Psoas muscle (tissue), 8 donors: ENCODE results near the gene UBE4A. TPM values are rescaled to one million over a fixed set of nuclear protein-coding genes. Genes with fewer than 3 reads are reported as not detected.

Experiments used
- ATAC-seq, 4 donors: fragments of 200-7000 bp; cut with Tn5 transposase; one replicate each; pipeline ENCODE4 v1.9.1; 2020; ENCODE audit warnings: moderate library complexity in 3 of 4, mild to moderate bottlenecking in 2 of 4
- DNase-seq, 2 donors: peaks; one replicate each; pipeline ENCODE4 v3.0.0-alpha.2; 2020
- H3K27ac ChIP-seq: fragments of 200-600 bp; one replicate; pipeline ENCODE4 v1.8.0; 2022
- H3K27me3 ChIP-seq, 3 donors: fragments of 200-600 bp in 1 of 3; one replicate each; pipeline versions ENCODE4 v1.6.1 to v1.8.0; 2013 to 2022; ENCODE audit warnings: low read length in 2 of 3, mild to moderate bottlenecking in 2 of 3, moderate library complexity in 1 of 3; ENCODE audit not compliant: insufficient read depth in 3 of 3
- H3K36me3 ChIP-seq, 2 donors: fragments of 200-600 bp in 1 of 2; one replicate each; pipeline versions ENCODE4 v1.6.1 to v1.8.0; 2013 to 2022; ENCODE audit warnings: low read depth in 1 of 2, mild to moderate bottlenecking in 1 of 2, moderate library complexity in 1 of 2; ENCODE audit not compliant: insufficient read depth in 1 of 2
- H3K4me1 ChIP-seq: fragments of 200-600 bp; one replicate; pipeline ENCODE4 v1.8.0; 2022
- H3K4me3 ChIP-seq: fragments of 200-600 bp; one replicate; pipeline ENCODE4 v1.8.0; 2022; ENCODE audit warnings: mild to moderate bottlenecking
- H3K9me3 ChIP-seq: fragments of 200-600 bp; one replicate; pipeline ENCODE4 v1.8.0; 2022
- WGBS, 3 donors: extraction: QIAGEN DNeasy Blood & Tissue Kit; methylation state at CpG; one replicate each; pipeline versions ENCODE4 v1.1.6 to v1.1.7; 2013; 5-methylcytosine and 5-hydroxymethylcytosine counted together
- intact Hi-C, 2 donors: fragments of 100-400 bp; cut with DNase I; formaldehyde crosslinking; loops; one replicate each; pipeline versions ENCODE4 v1.11.0 to v1.14.2; 2022
- long read RNA-seq, 2 donors: library from polyadenylated mRNA; unstranded; transcript quantifications; one replicate each; pipeline ENCODE4 v2.0.0, GENCODE V29; 2021
- polyA plus RNA-seq, 3 donors: library from polyadenylated mRNA; stranded (reverse); fragments of 200-250 nt; gene quantifications; one replicate each; pipeline ENCODE4 v1.2.3, GENCODE V29; 2013
- total RNA-seq, 4 donors: library from RNA; stranded (reverse); fragmentation: NEBNext Ultra II Directional in 2 of 4; extraction: Animal tissue kit (Norgen Biotek cat#: 25700) in 2 of 4; gene quantifications; one replicate each; pipeline versions ENCODE4 v1.2.1 to v1.2.4, GENCODE V29; 2021 to 2023
- TF ChIP-seq, protein P1 (sequence below): fragments of 200-600 bp; IDR thresholded peaks from one replicate; pipeline ENCODE4 v1.8.0; 2022; ENCODE audit warnings: antibody characterized with exemption
- donor health status: healthy with polysubstance abuse.
- donor health status: DM: no; HTN: no; CAD: no; lungs with moderate emphysema.
- donor health status: Bipolar disorder and iron deficiency.
- donor health status: healthy.
- donor health status: DM: yes; HTN: yes; CAD: no.
- donor health status: DM: no; HTN: no; CAD: no.
- donor health status: DM: no; HTN: no; CAD: no.
- donor health status: DM: yes; HTN: yes; CAD: no.

The UBE4A gene, protein sequence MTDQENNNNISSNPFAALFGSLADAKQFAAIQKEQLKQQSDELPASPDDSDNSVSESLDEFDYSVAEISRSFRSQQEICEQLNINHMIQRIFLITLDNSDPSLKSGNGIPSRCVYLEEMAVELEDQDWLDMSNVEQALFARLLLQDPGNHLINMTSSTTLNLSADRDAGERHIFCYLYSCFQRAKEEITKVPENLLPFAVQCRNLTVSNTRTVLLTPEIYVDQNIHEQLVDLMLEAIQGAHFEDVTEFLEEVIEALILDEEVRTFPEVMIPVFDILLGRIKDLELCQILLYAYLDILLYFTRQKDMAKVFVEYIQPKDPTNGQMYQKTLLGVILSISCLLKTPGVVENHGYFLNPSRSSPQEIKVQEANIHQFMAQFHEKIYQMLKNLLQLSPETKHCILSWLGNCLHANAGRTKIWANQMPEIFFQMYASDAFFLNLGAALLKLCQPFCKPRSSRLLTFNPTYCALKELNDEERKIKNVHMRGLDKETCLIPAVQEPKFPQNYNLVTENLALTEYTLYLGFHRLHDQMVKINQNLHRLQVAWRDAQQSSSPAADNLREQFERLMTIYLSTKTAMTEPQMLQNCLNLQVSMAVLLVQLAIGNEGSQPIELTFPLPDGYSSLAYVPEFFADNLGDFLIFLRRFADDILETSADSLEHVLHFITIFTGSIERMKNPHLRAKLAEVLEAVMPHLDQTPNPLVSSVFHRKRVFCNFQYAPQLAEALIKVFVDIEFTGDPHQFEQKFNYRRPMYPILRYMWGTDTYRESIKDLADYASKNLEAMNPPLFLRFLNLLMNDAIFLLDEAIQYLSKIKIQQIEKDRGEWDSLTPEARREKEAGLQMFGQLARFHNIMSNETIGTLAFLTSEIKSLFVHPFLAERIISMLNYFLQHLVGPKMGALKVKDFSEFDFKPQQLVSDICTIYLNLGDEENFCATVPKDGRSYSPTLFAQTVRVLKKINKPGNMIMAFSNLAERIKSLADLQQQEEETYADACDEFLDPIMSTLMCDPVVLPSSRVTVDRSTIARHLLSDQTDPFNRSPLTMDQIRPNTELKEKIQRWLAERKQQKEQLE
- total RNA-seq (10 to 100 TPM; 21.0 to 42.3 (median 33.0) TPM), polyA plus RNA-seq (10 to 100 TPM; 15.0 to 31.1 (median 16.8) TPM)
- long read RNA-seq, donor 1, full-length matches to known transcripts: 8 of 26 reads
- long read RNA-seq, donor 1, partial matches to known transcripts: 14 of 26 reads
- long read RNA-seq, donor 1, other reads (novel, unspliced or antisense): 4 of 26 reads
- long read RNA-seq, donor 2, full-length matches to known transcripts: 12 of 25 reads
- long read RNA-seq, donor 2, partial matches to known transcripts: 3 of 25 reads
- long read RNA-seq, donor 2, other reads (novel, unspliced or antisense): 10 of 25 reads

DNA sequence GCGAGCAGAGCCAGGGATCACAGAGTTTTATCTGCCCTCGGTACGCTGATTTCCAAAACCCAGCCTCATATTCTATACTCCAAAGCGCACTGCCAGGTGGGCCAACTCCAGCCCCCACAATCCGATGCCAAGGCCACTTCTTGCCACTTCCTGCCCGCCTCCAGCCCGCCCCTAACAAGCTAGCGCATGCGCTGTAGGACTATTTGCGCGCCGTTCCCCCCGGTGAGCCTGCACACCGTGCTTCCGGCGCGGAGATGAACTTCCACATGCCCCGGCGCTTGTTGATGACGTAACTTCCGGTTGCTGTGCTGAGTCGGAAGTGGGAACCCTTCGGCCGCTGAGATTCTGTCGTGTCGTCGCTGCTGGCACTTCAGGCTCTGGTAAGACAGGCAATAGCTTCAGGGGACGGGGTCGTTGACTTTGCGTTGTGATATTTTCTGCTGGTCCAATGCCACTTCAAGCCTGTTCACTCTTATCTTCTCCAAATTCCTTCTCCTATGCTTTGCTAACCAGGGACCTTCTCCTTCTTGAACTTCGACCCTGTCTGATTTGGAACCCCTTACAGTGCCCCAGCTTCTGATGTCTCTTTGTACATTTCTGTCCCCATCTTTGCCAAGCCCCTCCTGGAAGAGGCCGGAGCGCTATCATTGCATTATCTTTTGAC is at the start of gene UBE4A:
UBE4A (plus strand) TSS at position 306 of the 664 bp plus-strand sequence. CDS start 5,481 bp downstream, outside the sequence.
- ATAC-seq (peak; percentile 96 to 99 (median 98)), DNase-seq (peak; percentile 96 to 98)
- TF ChIP-seq, protein P1, sequence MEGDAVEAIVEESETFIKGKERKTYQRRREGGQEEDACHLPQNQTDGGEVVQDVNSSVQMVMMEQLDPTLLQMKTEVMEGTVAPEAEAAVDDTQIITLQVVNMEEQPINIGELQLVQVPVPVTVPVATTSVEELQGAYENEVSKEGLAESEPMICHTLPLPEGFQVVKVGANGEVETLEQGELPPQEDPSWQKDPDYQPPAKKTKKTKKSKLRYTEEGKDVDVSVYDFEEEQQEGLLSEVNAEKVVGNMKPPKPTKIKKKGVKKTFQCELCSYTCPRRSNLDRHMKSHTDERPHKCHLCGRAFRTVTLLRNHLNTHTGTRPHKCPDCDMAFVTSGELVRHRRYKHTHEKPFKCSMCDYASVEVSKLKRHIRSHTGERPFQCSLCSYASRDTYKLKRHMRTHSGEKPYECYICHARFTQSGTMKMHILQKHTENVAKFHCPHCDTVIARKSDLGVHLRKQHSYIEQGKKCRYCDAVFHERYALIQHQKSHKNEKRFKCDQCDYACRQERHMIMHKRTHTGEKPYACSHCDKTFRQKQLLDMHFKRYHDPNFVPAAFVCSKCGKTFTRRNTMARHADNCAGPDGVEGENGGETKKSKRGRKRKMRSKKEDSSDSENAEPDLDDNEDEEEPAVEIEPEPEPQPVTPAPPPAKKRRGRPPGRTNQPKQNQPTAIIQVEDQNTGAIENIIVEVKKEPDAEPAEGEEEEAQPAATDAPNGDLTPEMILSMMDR: no peak
- Histone ChIP-seq H3K27me3 (no peaks in the 10 kb centered on the region), H3K27ac (peak within 1 kb of the TSS; percentile 92), H3K4me3 (peak within 1 kb of the TSS; percentile 76), H3K36me3 (no peaks in the 10 kb centered on the region), H3K9me3 (no peaks in the 10 kb centered on the region), H3K4me1 (peaks cover 38% of the 10 kb centered on the region)
- WGBS, 3 donors: 3 to 4% (median 4%) methylated on average over 33 of the region's 33 CpGs
- intact Hi-C loops: loop anchor here in 1 of 2 donors (10.0 kb wide), 1 partner anchor 215 kb away; no protein-coding TSS in a partner anchor

DNA sequence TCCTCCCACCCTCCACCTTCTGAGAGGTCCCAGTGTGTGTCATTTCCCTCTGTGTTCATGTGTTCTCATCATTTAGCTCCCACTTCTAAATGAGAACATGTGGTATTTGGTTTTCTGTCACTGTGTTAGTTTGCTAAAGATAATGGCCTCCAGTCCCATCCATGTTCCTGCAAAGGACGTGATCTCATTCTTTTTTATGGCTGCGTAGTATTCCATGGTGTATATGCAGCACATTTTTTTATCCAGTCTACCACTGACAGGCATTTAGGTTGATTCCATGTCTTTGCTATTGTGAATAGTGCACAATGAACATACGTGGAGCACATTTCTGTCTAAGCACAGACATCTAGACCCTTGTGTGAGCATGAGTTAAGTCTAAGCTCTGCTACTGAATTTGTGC is 49.1 kb upstream of the UBE4A start:
- WGBS, 3 donors: 86 to 91% (median 86%) methylated on average over 3 of the region's 3 CpGs
- TF ChIP-seq, protein P1: no peak
- Histone ChIP-seq H3K4me1 (no peaks in the 10 kb centered on the region), H3K9me3 (no peaks in the 10 kb centered on the region), H3K4me3 (no peak overlapping the region), H3K36me3 (no peaks in the 10 kb centered on the region), H3K27ac (no peak overlapping the region), H3K27me3 (peaks cover 0 to 27% (median 4%) of the 10 kb centered on the region in 3 donors)
- intact Hi-C loops: no loop called here
- DNase-seq (no peak), ATAC-seq (no peak)

DNA sequence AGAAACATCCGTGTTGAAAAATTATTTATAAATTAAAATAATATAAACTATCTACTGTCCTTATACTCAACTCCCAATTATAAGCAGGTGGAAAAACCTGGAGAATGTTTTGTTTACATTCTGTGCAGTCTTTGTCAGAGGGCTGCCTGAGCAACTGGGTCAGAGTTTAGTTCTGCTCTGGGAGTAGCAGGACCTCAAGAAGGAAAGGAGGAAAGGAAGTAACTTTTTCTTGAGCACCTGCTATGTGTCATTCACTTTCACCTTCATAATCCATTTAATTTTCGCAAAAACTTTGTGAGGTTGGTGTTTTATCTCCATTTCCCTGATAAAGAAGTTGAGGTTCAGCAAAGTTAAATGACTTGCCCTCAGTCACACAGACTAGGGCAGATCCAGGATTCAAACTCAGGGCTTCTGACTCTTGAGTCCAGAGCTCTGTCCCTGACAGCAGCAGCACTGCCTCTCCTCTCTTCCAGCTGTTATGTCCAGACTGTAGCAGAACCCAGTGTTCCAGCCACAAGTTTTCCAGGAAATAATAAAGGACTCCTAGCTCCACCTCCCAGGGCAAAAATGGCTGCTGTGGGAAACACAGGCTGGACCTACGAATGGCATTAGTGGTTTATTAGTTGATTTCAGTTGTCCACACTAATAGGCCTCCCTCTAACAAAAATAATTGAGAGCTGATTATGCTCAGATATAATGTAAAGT is 48.5 kb upstream of the UBE4A start:
- intact Hi-C loops: no loop called here
- 74 to 77% (median 76%) methylated on average over 3 of the region's 3 CpGs for WGBS, 3 donors
- Histone ChIP-seq H3K4me1 (no peaks in the 10 kb centered on the region), H3K27me3 (peaks cover 0 to 32% (median 8%) of the 10 kb centered on the region in 3 donors), H3K4me3 (no peak overlapping the region), H3K36me3 (no peaks in the 10 kb centered on the region), H3K9me3 (no peaks in the 10 kb centered on the region), H3K27ac (no peak overlapping the region)
- DNase-seq: no peak
- no peak for ATAC-seq
- TF ChIP-seq, protein P1: no peak
